GM21515 (cell line): ENCODE measurements around the gene SMPDL3B.

Experiments
- ATAC-seq: cut with Tn5 transposase; IDR thresholded peaks from one replicate; pipeline ENCODE4 v1.9.1; 2021; ENCODE audit not compliant: unreplicated experiment

SMPDL3B gene, protein sequence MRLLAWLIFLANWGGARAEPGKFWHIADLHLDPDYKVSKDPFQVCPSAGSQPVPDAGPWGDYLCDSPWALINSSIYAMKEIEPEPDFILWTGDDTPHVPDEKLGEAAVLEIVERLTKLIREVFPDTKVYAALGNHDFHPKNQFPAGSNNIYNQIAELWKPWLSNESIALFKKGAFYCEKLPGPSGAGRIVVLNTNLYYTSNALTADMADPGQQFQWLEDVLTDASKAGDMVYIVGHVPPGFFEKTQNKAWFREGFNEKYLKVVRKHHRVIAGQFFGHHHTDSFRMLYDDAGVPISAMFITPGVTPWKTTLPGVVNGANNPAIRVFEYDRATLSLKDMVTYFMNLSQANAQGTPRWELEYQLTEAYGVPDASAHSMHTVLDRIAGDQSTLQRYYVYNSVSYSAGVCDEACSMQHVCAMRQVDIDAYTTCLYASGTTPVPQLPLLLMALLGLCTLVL

DNA sequence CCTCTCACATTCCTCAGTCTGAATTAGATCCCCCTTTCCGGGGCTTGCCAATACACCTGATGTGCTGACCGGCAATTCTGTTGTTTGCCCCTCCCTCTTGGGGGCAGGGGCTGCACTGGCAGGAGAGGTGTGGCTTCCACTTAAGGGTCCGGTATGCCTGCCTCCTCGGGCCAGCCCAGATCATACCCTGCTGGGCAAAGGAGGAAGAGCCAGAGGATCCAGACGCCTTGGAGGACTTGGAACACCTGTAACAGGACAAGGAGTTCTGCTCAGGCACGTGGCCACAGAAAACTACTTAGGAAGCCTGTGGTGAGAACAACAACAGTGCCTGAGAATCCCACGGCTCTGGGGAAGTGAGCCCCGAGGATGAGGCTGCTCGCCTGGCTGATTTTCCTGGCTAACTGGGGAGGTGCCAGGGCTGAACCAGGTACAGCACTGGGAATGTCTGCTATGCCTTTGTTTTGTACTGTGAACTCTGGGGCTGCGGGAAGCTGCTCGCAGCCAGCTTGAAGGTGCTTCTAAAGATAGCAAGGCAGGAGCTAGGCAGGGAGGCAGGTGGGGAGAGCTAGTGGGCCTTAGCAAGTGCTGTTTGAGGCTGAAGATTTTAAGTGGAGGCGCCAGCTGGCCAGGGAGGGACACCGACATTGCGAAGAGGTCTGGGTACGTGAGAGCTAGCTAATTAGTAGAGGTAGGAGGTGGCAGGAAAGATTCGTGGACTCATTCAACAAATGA, at the start of gene SMPDL3B:
Gene SMPDL3B, plus strand, starts transcription at position 183 of the 732 bp plus-strand sequence. Its CDS starts 184 bp downstream, at position 367.
- ATAC-seq: no peak

GRCh38 chr1:27885114-27885528, 49.7 kb upstream of the SMPDL3B start:
- ATAC-seq: no peak

DNA sequence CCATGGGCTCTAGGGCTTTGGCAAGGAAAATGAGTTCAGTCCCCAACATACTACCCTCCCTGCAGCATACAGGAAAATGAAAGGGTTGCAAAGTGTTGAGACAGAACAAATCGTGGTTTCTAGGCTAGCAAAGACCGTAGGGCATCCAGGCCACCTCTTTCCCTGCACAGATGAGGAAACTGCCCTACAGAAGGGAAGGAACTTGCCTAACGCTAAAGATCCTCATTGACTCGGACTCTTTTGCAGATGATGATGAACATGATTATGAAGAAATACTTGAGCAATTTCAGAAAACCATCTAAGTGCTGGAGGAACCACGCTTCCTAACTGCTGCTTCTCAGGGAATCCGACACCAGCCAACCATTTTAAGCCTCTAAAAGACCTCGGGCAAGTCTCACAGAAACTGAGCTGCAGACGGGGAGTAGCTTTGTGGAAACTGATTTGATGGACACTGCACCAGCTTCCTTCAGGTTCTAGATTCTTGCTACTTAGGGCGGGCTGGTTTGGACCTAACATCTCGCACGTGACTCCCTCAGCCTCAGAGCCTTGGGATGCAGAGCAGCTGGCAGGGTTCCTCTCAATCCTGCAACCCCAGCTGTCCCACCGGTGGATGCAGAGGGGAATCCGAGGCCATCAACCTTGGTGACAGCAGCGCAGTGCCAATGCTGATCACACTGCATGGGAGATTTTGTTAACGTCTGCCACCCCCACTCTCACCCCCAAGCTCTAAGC, 49.0 kb upstream of the SMPDL3B start:
- ATAC-seq: no peak

- ATAC-seq: no peak
Observed at GRCh38 chr1:27886353-27886679, 48.5 kb upstream of the SMPDL3B start.

GRCh38 chr1:27886744-27887143, 48.1 kb upstream of the SMPDL3B start:
- no peak for ATAC-seq

DNA sequence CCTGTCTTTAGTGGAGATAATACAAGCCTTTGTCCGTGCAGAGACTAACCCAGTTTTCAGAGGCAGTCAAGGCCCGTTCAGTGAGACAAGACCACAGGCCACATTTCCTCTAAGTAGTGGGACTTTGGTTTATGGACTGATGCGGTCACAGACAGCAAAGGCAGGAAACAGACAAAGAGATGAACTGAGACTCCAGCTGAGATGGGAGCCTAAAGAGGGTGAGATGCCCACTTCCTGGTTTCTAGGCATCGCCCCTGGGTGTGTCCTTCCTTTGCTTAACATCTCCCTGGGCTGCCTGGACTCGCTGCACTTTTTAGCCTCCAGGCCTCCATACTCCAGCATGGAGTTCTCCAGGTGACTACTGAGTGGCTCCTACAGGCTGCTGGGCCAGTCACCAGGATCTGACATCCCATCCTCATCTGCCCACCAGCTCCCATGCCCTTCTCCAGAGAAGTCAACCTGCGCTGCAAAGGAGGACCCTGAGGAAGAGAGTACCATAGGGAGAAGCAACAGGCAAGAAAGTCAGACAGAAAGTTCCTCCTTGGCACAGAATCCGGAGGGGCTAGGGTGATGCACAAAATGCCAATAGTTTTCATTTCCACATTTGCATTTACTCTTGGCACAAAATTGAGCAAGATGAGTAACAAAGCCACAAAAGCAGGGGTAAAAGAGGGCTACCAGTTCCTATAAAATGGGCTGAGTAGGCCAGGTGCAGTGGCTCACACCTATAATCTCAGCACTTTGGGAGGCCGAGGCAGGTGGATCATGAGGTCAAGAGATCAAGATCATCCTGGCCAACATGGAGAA, 47.4 kb upstream of the SMPDL3B start:
- peak; percentile 32 for ATAC-seq

DNA sequence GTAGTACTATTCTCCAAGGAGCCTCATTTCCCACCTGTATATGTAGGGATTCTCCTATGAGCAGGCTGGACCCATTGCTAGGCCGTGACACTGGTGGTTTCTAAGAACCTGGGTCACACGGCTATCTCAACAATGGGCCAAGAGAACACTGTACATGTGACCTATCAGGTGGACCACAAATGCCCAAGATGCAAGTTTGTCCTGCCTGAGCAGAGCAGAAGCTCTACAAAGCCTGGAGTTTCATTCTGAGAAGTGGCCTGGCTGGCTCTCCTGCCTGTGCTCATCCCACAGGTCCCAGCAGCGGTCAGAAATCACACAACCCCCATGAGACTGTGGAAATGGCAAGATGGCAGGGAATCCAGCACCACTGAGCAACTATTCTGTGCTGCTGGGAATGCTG, 45.3 kb upstream of the SMPDL3B start:
- no peak for ATAC-seq

DNA sequence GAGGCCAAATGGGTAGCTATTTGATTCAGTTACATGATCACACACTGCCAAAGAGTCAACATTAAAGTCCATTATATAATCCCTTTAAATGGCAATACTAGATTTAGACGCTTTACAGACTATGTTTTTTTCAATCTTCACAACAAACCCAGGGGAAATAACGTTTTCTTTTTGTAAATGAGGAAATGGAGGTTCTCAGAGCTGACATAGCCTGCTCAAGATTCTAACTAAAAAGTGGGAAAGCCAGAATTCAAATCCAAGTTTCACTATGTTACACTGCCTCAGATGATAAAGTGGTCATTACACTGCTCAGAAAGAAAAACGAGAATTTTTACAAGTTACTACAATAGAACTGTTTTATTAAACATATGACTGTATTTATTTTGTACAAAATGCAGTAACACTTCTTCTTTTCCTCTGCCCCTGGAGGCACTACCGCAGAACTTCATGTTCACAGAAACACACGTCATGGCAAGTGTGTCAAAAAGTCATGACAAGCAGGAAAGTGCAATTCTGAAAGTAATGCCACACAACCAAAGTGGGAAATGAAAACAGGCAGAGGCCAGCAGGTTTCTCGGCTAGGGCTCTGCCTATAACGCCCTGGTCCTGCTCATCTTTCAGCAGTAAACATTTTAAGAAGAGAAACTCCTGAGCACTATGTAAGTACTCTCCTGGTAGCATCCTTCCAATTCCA, 43.5 kb upstream of the SMPDL3B start:
- ATAC-seq: no peak

GRCh38 chr1:27894521-27894920, 40.3 kb upstream of the SMPDL3B start:
- no peak for ATAC-seq

GRCh38 chr1:27906759-27907158, 28.0 kb upstream of the SMPDL3B start:
- no peak for ATAC-seq

GRCh38 chr1:27912429-27912828, 22.4 kb upstream of the SMPDL3B start:
- ATAC-seq: no peak

- no peak for ATAC-seq
Observed at GRCh38 chr1:27915082-27915575, 19.7 kb upstream of the SMPDL3B start.

GRCh38 chr1:27922272-27922671, 12.5 kb upstream of the SMPDL3B start:
- no peak for ATAC-seq

DNA sequence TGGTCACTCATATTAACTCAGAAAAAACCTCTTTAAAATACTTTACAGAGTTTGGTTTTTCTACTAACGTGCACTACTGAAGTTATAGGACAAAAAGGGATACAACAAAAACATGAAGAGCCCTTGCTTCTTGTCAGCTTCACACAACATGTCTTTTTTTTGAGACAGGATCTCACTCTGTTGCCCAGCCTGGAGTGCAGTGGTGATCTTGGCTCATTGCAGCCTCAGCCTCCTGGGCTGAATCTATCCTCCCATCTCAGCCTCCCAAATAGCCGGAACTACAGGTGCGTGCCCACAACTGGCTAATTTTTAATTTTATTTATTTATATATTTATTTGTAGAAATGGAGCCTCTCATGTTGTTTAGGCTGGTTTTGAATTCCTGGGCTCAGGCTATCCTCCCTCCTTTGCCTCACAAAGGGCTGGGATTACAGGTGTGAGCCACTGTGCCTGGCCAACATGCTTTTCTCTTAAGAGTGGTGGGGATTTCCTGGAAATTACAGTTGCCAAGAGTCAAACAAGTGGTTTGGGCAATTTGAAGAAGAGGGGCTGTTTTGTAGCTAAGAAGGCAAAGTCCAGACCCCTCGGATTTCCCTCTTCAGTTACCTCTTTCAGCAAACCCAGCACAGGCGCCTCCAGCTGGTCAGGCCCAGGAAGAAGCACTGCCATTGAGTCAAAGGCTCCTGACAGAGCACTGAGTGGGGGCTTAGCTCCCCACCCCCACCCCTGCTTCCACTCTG, 6.4 kb upstream of the SMPDL3B start:
- no peak for ATAC-seq

GRCh38 chr1:27931184-27931583, 3.6 kb upstream of the SMPDL3B start:
- ATAC-seq: no peak

DNA sequence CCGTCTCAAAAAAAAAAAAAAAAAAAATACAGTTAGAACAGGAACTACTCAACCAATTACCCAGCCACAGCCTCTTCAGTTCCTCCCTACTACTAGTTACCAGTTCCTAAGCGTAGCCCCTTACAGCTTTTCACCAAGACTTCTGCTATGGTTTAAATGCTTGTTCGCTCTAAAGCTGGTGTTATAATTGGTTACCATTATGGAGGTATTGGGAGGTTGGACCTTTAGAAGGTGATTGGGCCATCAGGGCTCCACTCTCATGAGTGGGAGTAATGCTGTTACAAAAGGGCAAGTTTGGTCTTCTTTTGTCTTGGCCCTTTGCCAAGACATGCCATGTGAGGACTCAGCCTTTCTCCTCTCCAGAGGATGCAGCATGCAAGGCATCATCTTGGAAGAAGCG, 3.0 kb upstream of the SMPDL3B start:
- ATAC-seq: no peak

- no peak for ATAC-seq
Observed at GRCh38 chr1:27935721-27936120, 921 bp downstream of the SMPDL3B start.

GRCh38 chr1:27936370-27936769, 1.6 kb downstream of the SMPDL3B start:
- no peak for ATAC-seq

- ATAC-seq: no peak
Observed at GRCh38 chr1:27937524-27937836, 2.7 kb downstream of the SMPDL3B start.

DNA sequence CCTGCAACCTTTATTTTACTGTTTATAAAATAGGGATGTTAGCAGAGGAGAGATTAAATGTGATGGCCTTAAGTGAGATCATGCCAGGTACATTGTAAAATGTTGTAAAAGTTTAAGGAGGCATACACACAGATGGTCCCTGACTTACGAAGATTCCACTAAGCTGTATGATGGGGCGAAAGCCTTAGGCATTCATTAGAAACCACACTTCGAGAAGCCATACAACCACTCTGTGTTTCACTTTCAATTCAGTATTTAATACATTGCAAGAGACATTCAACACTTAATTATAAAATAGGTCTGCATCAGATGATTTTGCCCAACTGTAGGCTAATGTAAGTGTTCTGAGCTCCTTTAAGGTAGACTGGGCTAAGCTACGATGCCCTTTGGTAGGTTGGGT, 3.7 kb downstream of the SMPDL3B start:
- no peak for ATAC-seq
